Kidney (tissue), 14 donors: ENCODE measurements around the gene KCNH4. TPM values are rescaled to one million over a fixed set of nuclear protein-coding genes. Genes with fewer than 3 reads are reported as not detected.
A peak's percentile ranks its signal among the peaks of the same experiment; 100 is the strongest.
"Not testable (repeated sequence)": the region's sequence is repeated elsewhere in the genome, so short reads cannot be mapped to it uniquely, and the experiment has no call there.

Source experiments
- DNase-seq, 5 donors: peaks; one replicate each; pipeline ENCODE4 v3.0.0-alpha.2; 2013 to 2020
- FAIRE-seq: peaks from 2 replicates; lab custom pipeline; 2012; peaks lifted over from hg19 to GRCh38; lab: Jason Lieb, UNC
- H3K27ac ChIP-seq, 2 donors: one replicate each; pipeline ENCODE4 v1.7.0; 2013; ENCODE audit warnings: low read depth in 2 of 2, low read length in 2 of 2, inconsistent platforms in 1 of 2
- H3K27me3 ChIP-seq: one replicate; pipeline ENCODE4 v1.7.1; 2013; ENCODE audit warnings: low read length, inconsistent platforms; ENCODE audit not compliant: control insufficient read depth, insufficient read depth
- H3K36me3 ChIP-seq, 3 donors: one replicate each; pipeline versions ENCODE4 v1.7.0 to v1.7.1; 2013; ENCODE audit warnings: low read length in 3 of 3, control low read depth in 1 of 3, inconsistent platforms in 1 of 3; ENCODE audit not compliant: insufficient read depth in 3 of 3, control insufficient read depth in 2 of 3
- H3K4me1 ChIP-seq, 3 donors: one replicate each; pipeline versions ENCODE4 v1.7.0 to v1.7.1; 2013; ENCODE audit warnings: low read length in 3 of 3, inconsistent platforms in 1 of 3, low read depth in 1 of 3; ENCODE audit not compliant: control insufficient read depth in 2 of 3, insufficient read depth in 2 of 3
- H3K4me3 ChIP-seq, 3 donors: one replicate each; pipeline versions ENCODE4 v1.7.0 to v1.8.1; 2013; ENCODE audit warnings: low read length in 3 of 3, control low read depth in 1 of 3, inconsistent platforms in 1 of 3
- H3K9ac ChIP-seq, 3 donors: one replicate each; pipeline versions ENCODE4 v1.7.0 to v1.7.1; 2013; ENCODE audit warnings: low read length in 3 of 3, control low read depth in 1 of 3, inconsistent platforms in 1 of 3
- H3K9me3 ChIP-seq, 3 donors: one replicate each; pipeline versions ENCODE4 v1.7.0 to v1.7.1; 2013; ENCODE audit warnings: low read length in 3 of 3, control low read depth in 1 of 3, inconsistent platforms in 1 of 3; ENCODE audit not compliant: control insufficient read depth in 2 of 3, insufficient read depth in 1 of 3
- intact Hi-C: fragments of 100-400 bp; cut with DNase I; formaldehyde crosslinking; loops from one replicate; pipeline ENCODE4 v1.11.1; 2022
- polyA plus RNA-seq: library from polyadenylated mRNA; stranded (reverse); fragments of 350-450 nt; fragmentation: Illumina TruSeq; extraction: RNeasy Lipid Tissue Mini Kit (QIAGEN cat#74804); gene quantifications from one replicate; pipeline ENCODE4 v1.2.3, GENCODE V29; 2014; ENCODE audit warnings: low read depth, low replicate concordance; ENCODE audit not compliant: insufficient read depth
- total RNA-seq: library from RNA; stranded (reverse); fragmentation: NEBNext Ultra II Directional; extraction: Animal tissue kit (Norgen Biotek cat#: 25700); gene quantifications from one replicate; pipeline ENCODE4 v1.2.1, GENCODE V29; 2021
- TF ChIP-seq, protein P1 (sequence below): IDR thresholded peaks from 3 replicates; pipeline ENCODE4 v1.5.1; 2012; ENCODE audit warnings: mild to moderate bottlenecking, moderate library complexity, borderline replicate concordance; ENCODE audit not compliant: insufficient read depth; ENCODE audit errors: extremely low read depth
- donor health status: control.
- donor health status: control.
- donor health status: control.
- donor health status: control.
- donor health status: control.
- donor health status: DM: yes; HTN: yes; CAD: no.
- donor health status: Normal renal cell carcinoma (clear cell type).

KCNH4 gene
- total and polyA plus RNA-seq, 2 donors from 2014 or later = 0.35 TPM; not detected in 1

DNA sequence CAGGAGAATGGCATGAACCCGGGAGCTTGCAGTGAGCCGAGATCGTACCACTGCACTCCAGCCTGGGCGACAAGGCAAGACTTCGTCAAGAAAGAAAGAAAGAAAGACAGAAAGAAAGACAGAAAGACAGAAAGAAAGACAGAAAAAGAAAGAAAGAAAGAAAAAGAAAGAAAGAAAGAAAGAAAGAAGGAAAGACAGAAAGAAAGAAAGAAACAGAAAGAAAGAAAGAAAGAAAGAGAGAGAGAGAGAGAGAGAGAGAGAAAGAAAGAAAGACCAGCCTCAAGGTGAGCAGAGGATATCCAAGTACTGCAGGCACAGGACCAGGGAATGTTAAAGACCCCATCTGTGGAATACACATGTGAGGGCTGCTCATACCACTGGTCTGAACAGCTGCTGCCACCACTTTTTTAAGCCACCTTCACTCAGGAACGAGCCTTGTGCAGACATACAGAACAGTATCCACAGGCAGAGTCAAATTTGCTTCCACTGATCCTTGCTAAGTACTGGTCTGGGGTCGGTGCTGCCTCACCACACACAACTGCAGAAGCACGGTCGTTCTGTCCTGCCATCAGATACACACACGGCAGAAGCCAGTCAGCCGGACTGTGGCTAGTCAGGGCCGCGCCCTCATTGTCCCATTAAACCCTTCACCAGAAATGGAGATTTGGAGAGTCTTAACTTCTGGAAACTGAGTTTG, 33.9 kb downstream of the KCNH4 start:
- Histone ChIP-seq H3K27ac (no peak overlapping the region), H3K9ac (no peak overlapping the region), H3K9me3 (no peaks in the 10 kb centered on the region), H3K36me3 (peaks cover 0 to 2% (median 2%) of the 10 kb centered on the region in 3 donors), H3K4me1 (peaks cover 0 to 9% (median 0%) of the 10 kb centered on the region in 3 donors), H3K4me3 (no peak overlapping the region), H3K27me3 (no peaks in the 10 kb centered on the region)
- intact Hi-C loops = no loop called here
- TF ChIP-seq, protein P1, sequence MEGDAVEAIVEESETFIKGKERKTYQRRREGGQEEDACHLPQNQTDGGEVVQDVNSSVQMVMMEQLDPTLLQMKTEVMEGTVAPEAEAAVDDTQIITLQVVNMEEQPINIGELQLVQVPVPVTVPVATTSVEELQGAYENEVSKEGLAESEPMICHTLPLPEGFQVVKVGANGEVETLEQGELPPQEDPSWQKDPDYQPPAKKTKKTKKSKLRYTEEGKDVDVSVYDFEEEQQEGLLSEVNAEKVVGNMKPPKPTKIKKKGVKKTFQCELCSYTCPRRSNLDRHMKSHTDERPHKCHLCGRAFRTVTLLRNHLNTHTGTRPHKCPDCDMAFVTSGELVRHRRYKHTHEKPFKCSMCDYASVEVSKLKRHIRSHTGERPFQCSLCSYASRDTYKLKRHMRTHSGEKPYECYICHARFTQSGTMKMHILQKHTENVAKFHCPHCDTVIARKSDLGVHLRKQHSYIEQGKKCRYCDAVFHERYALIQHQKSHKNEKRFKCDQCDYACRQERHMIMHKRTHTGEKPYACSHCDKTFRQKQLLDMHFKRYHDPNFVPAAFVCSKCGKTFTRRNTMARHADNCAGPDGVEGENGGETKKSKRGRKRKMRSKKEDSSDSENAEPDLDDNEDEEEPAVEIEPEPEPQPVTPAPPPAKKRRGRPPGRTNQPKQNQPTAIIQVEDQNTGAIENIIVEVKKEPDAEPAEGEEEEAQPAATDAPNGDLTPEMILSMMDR = no peak
- no peak for DNase-seq
- FAIRE-seq = no peak

GRCh38 chr17:42143138-42143537, 37.8 kb downstream of the KCNH4 start:
- H3K9ac ChIP-seq, H3K4me3 ChIP-seq, FAIRE-seq, H3K36me3 ChIP-seq, DNase-seq, H3K9me3 ChIP-seq, intact Hi-C loops, H3K27me3 ChIP-seq: not testable (repeated sequence)
- Histone ChIP-seq H3K27ac (peak overlapping the region in 1 of 2 donors; percentile 59), H3K4me1 (peaks cover 0 to 29% (median 17%) of the 10 kb centered on the region in 3 donors)

GRCh38 chr17:42142371-42142896, 38.5 kb downstream of the KCNH4 start:
- no peaks in the 10 kb centered on the region for H3K27me3 ChIP-seq
- TF ChIP-seq, protein P1 = no peak
- H3K4me1 ChIP-seq = peaks cover 0 to 30% (median 20%) of the 10 kb centered on the region in 3 donors
- FAIRE-seq (no peak), DNase-seq (no peak)
- peak overlapping the region in 1 of 2 donors; percentile 59 for H3K27ac ChIP-seq
- H3K36me3 ChIP-seq = peaks cover 2 to 6% (median 2%) of the 10 kb centered on the region in 3 donors
- intact Hi-C loops = no loop called here
- no peaks in the 10 kb centered on the region for H3K9me3 ChIP-seq
- H3K9ac ChIP-seq = no peak overlapping the region
- no peak overlapping the region for H3K4me3 ChIP-seq

- H3K4me3 ChIP-seq = no peak overlapping the region
- no peaks in the 10 kb centered on the region for H3K27me3 ChIP-seq
- H3K36me3 ChIP-seq = peaks cover 0 to 6% (median 2%) of the 10 kb centered on the region in 3 donors
- no peak overlapping the region for H3K27ac ChIP-seq
- FAIRE-seq (no peak), DNase-seq (no peak)
- intact Hi-C loops = no loop called here
- H3K4me1 ChIP-seq = peaks cover 0 to 34% (median 24%) of the 10 kb centered on the region in 3 donors
- no peak overlapping the region for H3K9ac ChIP-seq
- no peaks in the 10 kb centered on the region for H3K9me3 ChIP-seq
- TF ChIP-seq, protein P1 = no peak
These were observed 39.6 kb downstream of the KCNH4 start for GRCh38 chr17:42141382-42141781.

DNA sequence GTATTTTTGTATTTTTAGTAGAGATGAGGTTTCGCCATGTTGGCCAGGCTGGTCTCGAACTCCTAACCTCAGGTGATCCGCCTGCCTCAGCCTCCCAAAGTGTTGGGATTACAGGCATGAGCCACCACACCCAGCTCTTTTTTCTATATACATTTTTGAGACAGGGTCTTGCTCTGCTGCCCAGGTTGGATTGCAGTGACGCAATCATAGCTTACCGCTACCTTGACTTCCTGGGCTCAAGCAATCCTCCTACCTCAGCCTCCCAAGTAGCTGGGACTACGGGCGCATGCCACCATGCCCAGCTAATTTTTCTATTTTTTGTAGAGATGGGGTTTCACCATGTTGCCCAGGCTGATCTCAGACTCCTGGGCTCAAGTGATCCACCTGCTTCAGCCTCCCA, 40.3 kb downstream of the KCNH4 start:
- H3K27ac ChIP-seq, H3K36me3 ChIP-seq, H3K9ac ChIP-seq, H3K9me3 ChIP-seq, FAIRE-seq, H3K4me3 ChIP-seq, DNase-seq, intact Hi-C loops, H3K27me3 ChIP-seq: not testable (repeated sequence)
- peaks cover 5 to 39% (median 31%) of the 10 kb centered on the region in 3 donors for H3K4me1 ChIP-seq
